ENCODE results near the gene SYNPO2.

GRCh38 chr4:119100655-119101054, 212.0 kb downstream of the SYNPO2 start:
- TF ChIP-seq EZH2 (IDR thresholded peaks at IDR 0.05; ENCODE audit: low read length, missing control alignments) (no peak), CTCF (conservative IDR thresholded peaks at IDR 0.05 in 1 of 2, IDR thresholded peaks at IDR 0.05 in 1 of 2; ENCODE audit: low read depth in 1 of 2, low read length in 2 of 2) (no peak)

Data from fibroblast of lung (primary cell).